GM21367 (cell line): ENCODE results near the gene MEFV.
"Not testable (repeated sequence)": the region's sequence is repeated elsewhere in the genome, so short reads cannot be mapped to it uniquely, and the experiment has no call there.

ENCODE experiments used
- ATAC-seq: cut with Tn5 transposase; IDR thresholded peaks from one replicate; pipeline ENCODE4 v1.9.1; 2021; ENCODE audit not compliant: unreplicated experiment

The MEFV gene

GRCh38 chr16:3256146-3256865 is at the start of gene MEFV:
Gene MEFV (minus strand): TSS chr16:3256633. CDS start chr16:3256587, 46 bp downstream.
- ATAC-seq: no peak

GRCh38 chr16:3306078-3306477 is 49.6 kb upstream of the MEFV start:
- no peak for ATAC-seq

- ATAC-seq: peak; percentile 67
These were observed 49.0 kb upstream of the MEFV start, which contains the start of the genes TIGD7 and ZNF75A for GRCh38 chr16:3305109-3306068. Gene TIGD7 (minus strand): TSS chr16:3305430. CDS start chr16:3300614, 4,816 bp downstream. Gene ZNF75A (plus strand): TSS chr16:3305497. CDS start chr16:3308429, 2,932 bp downstream.

GRCh38 chr16:3304370-3304769 is 47.9 kb upstream of the MEFV start:
- ATAC-seq: no peak

GRCh38 chr16:3295783-3296182 is 39.4 kb upstream of the MEFV start:
- no peak for ATAC-seq

- no peak for ATAC-seq
These were observed 38.8 kb upstream of the MEFV start for GRCh38 chr16:3295209-3295608.

- no peak for ATAC-seq
These were observed 36.2 kb upstream of the MEFV start for GRCh38 chr16:3292604-3293003.

- ATAC-seq: no peak
These were observed 33.7 kb upstream of the MEFV start for GRCh38 chr16:3289998-3290673.

GRCh38 chr16:3285131-3285530 is 28.7 kb upstream of the MEFV start:
- no peak for ATAC-seq

GRCh38 chr16:3283543-3284447 is 27.4 kb upstream of the MEFV start:
- ATAC-seq: peak; percentile 1

GRCh38 chr16:3282730-3283542 is 26.5 kb upstream of the MEFV start, which contains the start of gene ZNF263:
Gene ZNF263 (plus strand): TSS chr16:3283491. CDS start chr16:3283819, 328 bp downstream.
- ATAC-seq: peak; percentile 66

- peak; percentile 25 for ATAC-seq
These were observed 25.8 kb upstream of the MEFV start for GRCh38 chr16:3282103-3282729.

- ATAC-seq: no peak
These were observed 24.9 kb upstream of the MEFV start for GRCh38 chr16:3281222-3281820.

- ATAC-seq: no peak
These were observed 20.2 kb upstream of the MEFV start for GRCh38 chr16:3276679-3277078.

- ATAC-seq: no peak
These were observed 18.5 kb upstream of the MEFV start for GRCh38 chr16:3274947-3275346.

GRCh38 chr16:3274490-3274889 is 18.1 kb upstream of the MEFV start:
- ATAC-seq: no peak

- ATAC-seq: not testable (repeated sequence)
These were observed 14.8 kb upstream of the MEFV start for GRCh38 chr16:3271281-3271680.

GRCh38 chr16:3270718-3271117 is 14.3 kb upstream of the MEFV start:
- not testable (repeated sequence) for ATAC-seq
